Measurements from ENCODE around the gene CLEC11A.
"Not testable (repeated sequence)": the region's sequence is repeated elsewhere in the genome, so short reads cannot be mapped to it uniquely, and the experiment has no call there.

The CLEC11A gene

GRCh38 chr19:50763521-50763920 lies 40.4 kb downstream of the CLEC11A start:
- DNase-seq = not testable (repeated sequence)

GRCh38 chr19:50764409-50764808 lies 41.2 kb downstream of the CLEC11A start:
- no peak for DNase-seq

GRCh38 chr19:50766746-50767145 lies 43.6 kb downstream of the CLEC11A start:
- DNase-seq = not testable (repeated sequence)

GRCh38 chr19:50767263-50767662 lies 44.1 kb downstream of the CLEC11A start:
- DNase-seq = not testable (repeated sequence)

GRCh38 chr19:50768277-50768676 lies 45.1 kb downstream of the CLEC11A start:
- no peak for DNase-seq

- DNase-seq = not testable (repeated sequence)
Measured at GRCh38 chr19:50770164-50770563, 47.0 kb downstream of the CLEC11A start, which contains the start of gene GPR32. Gene GPR32, plus strand, starts transcription at chr19:50770464. Its CDS starts 137 bp downstream, at chr19:50770601.

- DNase-seq = no peak
Measured at GRCh38 chr19:50770888-50771287, 47.7 kb downstream of the CLEC11A start.

GRCh38 chr19:50772476-50772875 lies 49.3 kb downstream of the CLEC11A start:
- DNase-seq = no peak

- DNase-seq = not testable (repeated sequence)
Measured at GRCh38 chr19:50772912-50773311, 49.7 kb downstream of the CLEC11A start.

- not testable (repeated sequence) for DNase-seq
Measured at GRCh38 chr19:50773454-50773853, 50.3 kb downstream of the CLEC11A start.
